Esophagus muscularis mucosa (tissue), 3 donors: ENCODE results near the gene ARHGEF6.

Experiments used
- CTCF ChIP-seq, 3 experiments: fragments of 200-600 bp in 2 of 3; fragments of 450-650 bp in 1 of 3; sonication (generic) in 2 of 3; IDR thresholded peaks; one replicate each; pipeline ENCODE4 v1.5.1; 2017 to 2019; ENCODE audit warnings: antibody characterized with exemption in 3 of 3, mild to moderate bottlenecking in 2 of 3, moderate library complexity in 1 of 3
- POLR2AphosphoS5 ChIP-seq, 2 donors: sonication (generic); formaldehyde crosslinking; IDR thresholded peaks; one replicate each; pipeline ENCODE4 v1.6.1; 2017; ENCODE audit warnings: antibody characterized with exemption in 2 of 2

GRCh38 chrX:136745215-136746173 is 35.2 kb downstream of the ARHGEF6 start:
- TF ChIP-seq CTCF (IDR thresholded peaks at IDR 0.05) (no peak), POLR2AphosphoS5 (IDR thresholded peaks at IDR 0.05) (no peak)
